Measurements from ENCODE around the gene CHST14.

DNA sequence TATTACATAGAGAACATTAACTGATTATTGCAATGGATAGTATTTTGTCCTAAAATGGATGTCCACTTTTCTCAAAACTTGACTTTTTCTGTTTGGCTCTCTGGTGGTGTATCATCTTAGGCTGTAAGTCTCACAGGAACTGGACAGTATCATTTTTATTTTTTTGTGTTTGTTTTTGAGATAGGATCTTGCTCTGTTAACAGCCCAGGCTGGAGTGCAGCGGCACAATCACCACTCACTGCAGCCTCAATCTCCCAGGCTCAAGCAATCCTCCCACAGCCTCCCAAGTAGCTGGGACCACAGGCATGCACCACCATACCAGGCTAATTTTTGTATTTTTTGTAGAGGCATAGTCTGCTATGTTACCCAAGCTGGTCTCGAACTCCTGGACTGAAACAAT is 13.1 kb downstream of the CHST14 start:
- TF ChIP-seq POLR2A (IDR thresholded peaks at IDR 0.05) (no peak), POLR2AphosphoS5 (IDR thresholded peaks at IDR 0.05) (no peak)
- TF ChIP-seq, protein P1, sequence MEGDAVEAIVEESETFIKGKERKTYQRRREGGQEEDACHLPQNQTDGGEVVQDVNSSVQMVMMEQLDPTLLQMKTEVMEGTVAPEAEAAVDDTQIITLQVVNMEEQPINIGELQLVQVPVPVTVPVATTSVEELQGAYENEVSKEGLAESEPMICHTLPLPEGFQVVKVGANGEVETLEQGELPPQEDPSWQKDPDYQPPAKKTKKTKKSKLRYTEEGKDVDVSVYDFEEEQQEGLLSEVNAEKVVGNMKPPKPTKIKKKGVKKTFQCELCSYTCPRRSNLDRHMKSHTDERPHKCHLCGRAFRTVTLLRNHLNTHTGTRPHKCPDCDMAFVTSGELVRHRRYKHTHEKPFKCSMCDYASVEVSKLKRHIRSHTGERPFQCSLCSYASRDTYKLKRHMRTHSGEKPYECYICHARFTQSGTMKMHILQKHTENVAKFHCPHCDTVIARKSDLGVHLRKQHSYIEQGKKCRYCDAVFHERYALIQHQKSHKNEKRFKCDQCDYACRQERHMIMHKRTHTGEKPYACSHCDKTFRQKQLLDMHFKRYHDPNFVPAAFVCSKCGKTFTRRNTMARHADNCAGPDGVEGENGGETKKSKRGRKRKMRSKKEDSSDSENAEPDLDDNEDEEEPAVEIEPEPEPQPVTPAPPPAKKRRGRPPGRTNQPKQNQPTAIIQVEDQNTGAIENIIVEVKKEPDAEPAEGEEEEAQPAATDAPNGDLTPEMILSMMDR (IDR thresholded peaks at IDR 0.05): no peak
